Transverse colon (tissue), 4 donors: ENCODE data around the gene VGLL4. TPM values are rescaled to one million over a fixed set of nuclear protein-coding genes. Genes with fewer than 3 reads are reported as not detected.
"Not testable (repeated sequence)": the region's sequence is repeated elsewhere in the genome, so short reads cannot be mapped to it uniquely, and the experiment has no call there.

Experiments used
- DNase-seq: peaks from one replicate; pipeline ENCODE4 v3.0.0-alpha.2; 2019
- H3K27ac ChIP-seq, 4 donors: fragments of 200-600 bp; sonication (generic); 2 replicates each; pipeline ENCODE4 v1.5.1; 2016 to 2018; ENCODE audit warnings: inconsistent platforms in 4 of 4
- H3K27me3 ChIP-seq: fragments of 200-600 bp; sonication (generic); 2 replicates; pipeline ENCODE4 v1.5.1; 2017; ENCODE audit warnings: inconsistent platforms
- H3K36me3 ChIP-seq, 4 donors: fragments of 200-600 bp; sonication (generic); 2 replicates each; pipeline ENCODE4 v1.5.1; 2017 to 2019; ENCODE audit warnings: inconsistent platforms in 4 of 4
- H3K4me1 ChIP-seq, 4 donors: fragments of 200-600 bp; sonication (generic); 2 replicates each; pipeline ENCODE4 v1.5.1; 2017 to 2020; ENCODE audit warnings: inconsistent platforms in 4 of 4
- H3K4me3 ChIP-seq, 4 donors: fragments of 200-600 bp; sonication (generic); 1 replicate in 1 of 4; 2 replicates in 3 of 4; pipeline versions ENCODE4 v1.5.1 to v1.6.1; 2017 to 2019; ENCODE audit warnings: inconsistent platforms in 4 of 4
- H3K9me3 ChIP-seq, 2 donors: fragments of 200-600 bp; sonication (generic); 2 replicates each; pipeline ENCODE4 v1.5.1; 2017 to 2019; ENCODE audit warnings: inconsistent platforms in 2 of 2
- CTCF ChIP-seq, 5 experiments: fragments of 200-600 bp in 3 of 5; fragments of 450-650 bp in 2 of 5; sonication (generic) in 3 of 5; IDR thresholded peaks; 1 replicate in 2 of 5; 2 replicates in 3 of 5; pipeline ENCODE4 v1.5.1; 2016 to 2017; ENCODE audit warnings: antibody characterized with exemption in 5 of 5, inconsistent platforms in 3 of 5, mild to moderate bottlenecking in 2 of 5, moderate library complexity in 1 of 5
- EP300 ChIP-seq: sonication (generic); formaldehyde crosslinking; IDR thresholded peaks from one replicate; pipeline ENCODE4 v1.6.1; 2017; ENCODE audit warnings: antibody characterized with exemption, low read depth
- POLR2A ChIP-seq: fragments of 450-650 bp; IDR thresholded peaks from one replicate; pipeline ENCODE4 v1.6.1; 2016; ENCODE audit warnings: antibody characterized with exemption, mild to moderate bottlenecking, moderate library complexity
- POLR2AphosphoS5 ChIP-seq, 3 donors: sonication (generic); formaldehyde crosslinking; IDR thresholded peaks; one replicate each; pipeline ENCODE4 v1.6.1; 2016; ENCODE audit warnings: antibody characterized with exemption in 3 of 3
- WGBS, 2 donors: methylation state at CpG; one replicate each; pipeline ENCODE4 v1.1.5; 2018; ENCODE audit warnings: low coverage in 1 of 2; 5-methylcytosine and 5-hydroxymethylcytosine counted together
- in situ Hi-C, 4 donors: fragments of 200-750 bp; cut with MboI; loops; one replicate each; pipeline versions ENCODE4 v1.15.0 to v1.15.1; 2017; ENCODE audit warnings: low sequenced_read_pairs in 3 of 4, low pct_ligation_motif_present in 1 of 4, low pct_unique_long_range_greater_than_20kb in 1 of 4
- intact Hi-C: fragments of 100-400 bp; cut with DNase I; formaldehyde crosslinking; loops from one replicate; pipeline ENCODE4 v1.15.1; 2023; ENCODE audit warnings: low total_unique reads
- total RNA-seq, 4 donors: library from RNA; depleted of rRNA; stranded (reverse); fragments of >200 nt; gene quantifications; one replicate each; pipeline ENCODE4 v1.1.0, GENCODE V29; 2016

Gene VGLL4
- total RNA-seq, 4 donors from 2014 or later, result 67.3 to 175 (median 95.0) TPM

GRCh38 chr3:11690863-11691766 lies 47.4 kb upstream of the VGLL4 start:
- Histone ChIP-seq H3K4me1 (peaks cover 0 to 20% (median 9%) of the 10 kb centered on the region in 4 donors), H3K9me3 (no peaks in the 10 kb centered on the region), H3K4me3 (no peak overlapping the region), H3K27ac (no peak overlapping the region), H3K27me3 (no peaks in the 10 kb centered on the region), H3K36me3 (no peaks in the 10 kb centered on the region)
- TF ChIP-seq POLR2A (no peak), POLR2AphosphoS5 (IDR thresholded peaks at IDR 0.05) (no peak), EP300 (no peak), CTCF (IDR thresholded peaks at IDR 0.05) (no peak)
- no peak for DNase-seq
- intact Hi-C loops (no loop called here), in situ Hi-C loops (no loop called here)
- WGBS, 2 donors, result 75% methylated on average over 4 to 7 of the region's 8 CpGs

- Histone ChIP-seq H3K27ac (no peak overlapping the region), H3K9me3 (no peaks in the 10 kb centered on the region), H3K27me3 (no peaks in the 10 kb centered on the region), H3K36me3 (no peaks in the 10 kb centered on the region), H3K4me3 (no peak overlapping the region), H3K4me1 (peaks cover 0 to 9% (median 3%) of the 10 kb centered on the region in 4 donors)
- DNase-seq, result no peak
- intact Hi-C loops (no loop called here), in situ Hi-C loops (no loop called here)
- 89 to 93% methylated on average over 7 to 8 of the region's 8 CpGs for WGBS, 2 donors
- TF ChIP-seq POLR2A, result no peak
- no peak for TF ChIP-seq EP300
- TF ChIP-seq CTCF (IDR thresholded peaks at IDR 0.05), result no peak
- no peak for TF ChIP-seq POLR2AphosphoS5 (IDR thresholded peaks at IDR 0.05)
These were observed 46.0 kb upstream of the VGLL4 start for GRCh38 chr3:11689749-11690148.

- H3K4me1 ChIP-seq, intact Hi-C loops, H3K36me3 ChIP-seq, H3K4me3 ChIP-seq, H3K9me3 ChIP-seq, in situ Hi-C loops, DNase-seq, H3K27me3 ChIP-seq, H3K27ac ChIP-seq: not testable (repeated sequence)
- 99% methylated on average over 6 of the region's 6 CpGs; no CpG with 5 or more reads in 1 of the 2 donors for WGBS, 2 donors
These were observed 41.3 kb upstream of the VGLL4 start for GRCh38 chr3:11684980-11685379.

GRCh38 chr3:11680509-11680908 lies 36.8 kb upstream of the VGLL4 start:
- peaks cover 0 to 3% (median 0%) of the 10 kb centered on the region in 4 donors for H3K4me1 ChIP-seq
- no peak overlapping the region for H3K4me3 ChIP-seq
- DNase-seq, result no peak
- no peak overlapping the region for H3K27ac ChIP-seq
- no peak for TF ChIP-seq EP300
- in situ Hi-C loops, result no loop called here
- no peaks in the 10 kb centered on the region for H3K9me3 ChIP-seq
- WGBS, 2 donors, result 86% methylated on average over 14 of the region's 14 CpGs; no CpG with 5 or more reads in 1 of the 2 donors
- H3K27me3 ChIP-seq, result no peaks in the 10 kb centered on the region
- intact Hi-C loops, result no loop called here
- H3K36me3 ChIP-seq, result no peaks in the 10 kb centered on the region

- no peak for DNase-seq
- 91 to 100% methylated on average over 5 of the region's 5 CpGs for WGBS, 2 donors
- Histone ChIP-seq H3K27me3 (no peaks in the 10 kb centered on the region), H3K9me3 (no peaks in the 10 kb centered on the region), H3K4me3 (no peak overlapping the region), H3K36me3 (no peaks in the 10 kb centered on the region), H3K27ac (no peak overlapping the region), H3K4me1 (peaks cover 0 to 3% (median 0%) of the 10 kb centered on the region in 4 donors)
- no peak for TF ChIP-seq EP300
- no peak for TF ChIP-seq POLR2A
- TF ChIP-seq CTCF (IDR thresholded peaks at IDR 0.05), result no peak
- no peak for TF ChIP-seq POLR2AphosphoS5 (IDR thresholded peaks at IDR 0.05)
- in situ Hi-C loops (no loop called here), intact Hi-C loops (no loop called here)
These were observed 36.2 kb upstream of the VGLL4 start for GRCh38 chr3:11679964-11680363.
